GM12878 (cell line): ENCODE measurements around the gene CACNG8. TPM values are rescaled to one million over a fixed set of nuclear protein-coding genes. Genes with fewer than 3 reads are reported as not detected.

Source experiments
- ATAC-seq: fragments of 200-7000 bp; cut with Tn5 transposase; 3 replicates; pipeline ENCODE4 v1.9.1; 2020; ENCODE audit warnings: mild to moderate bottlenecking, moderate library complexity
- BruUV-seq: library from RNA; stranded (reverse); fragments of 400-500 nt; replicated peaks from 2 replicates; lab custom pipeline; 2021; lab: Mats Ljungman, UMichigan
- CTCF ChIA-PET: fragments of 300-600 bp; sonication (Branson Sonifier 250); formaldehyde crosslinking; extraction: SDS; loops from one replicate; lab custom pipeline; 2021; ENCODE audit warnings: inconsistent platforms; lab: Yijun Ruan, JAX
- POLR2A ChIA-PET: fragments of 350-600 bp; formaldehyde crosslinking; extraction: SDS; loops from one replicate; lab custom pipeline; 2021; ENCODE audit warnings: inconsistent platforms; lab: Charles Lee
- RAD21 ChIA-PET: fragments of 300-600 bp; sonication (Branson Sonifier 250); formaldehyde crosslinking; loops from one replicate; lab custom pipeline; 2023; ENCODE audit warnings: antibody characterized with exemption; ENCODE audit not compliant: unreplicated experiment; lab: Charles Lee
- SMC1A ChIA-PET: fragments of 300-600 bp; sonication (Branson Sonifier 250); formaldehyde crosslinking; loops from one replicate; lab custom pipeline; 2023; ENCODE audit not compliant: unreplicated experiment, uncharacterized antibody; lab: Charles Lee
- DNase-seq: peaks from one replicate; pipeline ENCODE4 v3.0.0-alpha.2; 2011; ENCODE audit warnings: low read depth, low spot score
- FAIRE-seq: peaks from 3 replicates; lab custom pipeline; 2011; peaks lifted over from hg19 to GRCh38; lab: Jason Lieb, UNC
- H2AFZ ChIP-seq: 2 replicates; pipeline ENCODE4 v1.6.0; 2011; ENCODE audit warnings: low read depth, low read length, control low read depth; ENCODE audit not compliant: control insufficient read depth
- H3K27ac ChIP-seq: 2 replicates; pipeline ENCODE4 v1.5.1; 2011; ENCODE audit warnings: control low read depth; ENCODE audit not compliant: control insufficient read depth, insufficient read depth
- H3K27me3 ChIP-seq, 2 experiments: replicated peaks in 1 of 2; 2 replicates each; pipeline versions ENCODE4 v1.6.0 to v1.6.1; 2011; ENCODE audit warnings: low read length in 1 of 2; ENCODE audit not compliant: control insufficient read depth in 2 of 2, insufficient read depth in 2 of 2
- H3K36me3 ChIP-seq, 2 experiments: 2 replicates each; pipeline ENCODE4 v1.5.1; 2011; ENCODE audit warnings: low read length in 1 of 2; ENCODE audit not compliant: control insufficient read depth in 2 of 2, insufficient read depth in 2 of 2
- H3K4me1 ChIP-seq: 2 replicates; pipeline ENCODE4 v1.6.1; 2011; ENCODE audit warnings: mild to moderate bottlenecking, low read length, moderate library complexity, mixed read lengths; ENCODE audit not compliant: control insufficient read depth, insufficient read depth
- H3K4me2 ChIP-seq: 2 replicates; pipeline ENCODE4 v1.6.0; 2011; ENCODE audit warnings: control low read depth; ENCODE audit not compliant: control insufficient read depth, insufficient read depth
- H3K4me3 ChIP-seq: fragments of 200-600 bp; sonication (generic); 2 replicates; pipeline ENCODE4 v1.5.1; 2016
- H3K79me2 ChIP-seq: 2 replicates; pipeline ENCODE4 v1.6.0; 2011; ENCODE audit warnings: low read length; ENCODE audit not compliant: control insufficient read depth, insufficient read depth
- H3K9ac ChIP-seq: 2 replicates; pipeline ENCODE4 v1.8.0; 2011; ENCODE audit warnings: low read length, control low read depth, mixed read lengths; ENCODE audit not compliant: control insufficient read depth, insufficient read depth
- H3K9me3 ChIP-seq: replicated peaks from 3 replicates; pipeline ENCODE4 v1.5.1; 2011; ENCODE audit warnings: mild to moderate bottlenecking, low read length; ENCODE audit not compliant: control insufficient read depth, insufficient read depth
- H4K20me1 ChIP-seq: 2 replicates; pipeline ENCODE4 v1.6.0; 2011; ENCODE audit not compliant: control insufficient read depth, insufficient read depth
- ASH2L ChIP-seq: fragments of 300-600, 200-600 bp; sonication (generic); IDR thresholded peaks from 2 replicates; pipeline ENCODE4 v1.6.1; 2017; ENCODE audit warnings: low read depth, mild to moderate bottlenecking, borderline replicate concordance
- CBX5 ChIP-seq: sonication (generic); IDR thresholded peaks from 2 replicates; pipeline ENCODE4 v1.6.1; 2016; ENCODE audit warnings: low read depth, moderate library complexity, mild to moderate bottlenecking, inconsistent platforms
- ESRRA ChIP-seq: IDR thresholded peaks from 2 replicates; pipeline ENCODE4 v1.6.1; 2012; ENCODE audit warnings: mild to moderate bottlenecking, low read length, improper control_type of control experiment
- HSF1 ChIP-seq: fragments of 150-350 bp; IDR thresholded peaks from 2 replicates; pipeline ENCODE4 v1.6.1; 2014; ENCODE audit warnings: mild to moderate bottlenecking, low read depth, low read length
- KDM1A ChIP-seq: fragments of 200-600 bp; sonication (generic); IDR thresholded peaks from 2 replicates; pipeline ENCODE4 v1.6.1; 2016; ENCODE audit warnings: borderline replicate concordance
- MYB ChIP-seq: fragments of 150-350 bp; IDR thresholded peaks from 2 replicates; pipeline ENCODE4 v1.6.1; 2014; ENCODE audit warnings: mild to moderate bottlenecking, low read depth, low read length, borderline replicate concordance
- NR2C2 ChIP-seq: IDR thresholded peaks from 2 replicates; pipeline ENCODE4 v1.6.1; 2011; ENCODE audit warnings: borderline replicate concordance, low read depth; ENCODE audit not compliant: control insufficient read depth, insufficient read length
- SMARCA5 ChIP-seq: fragments of 450-650 bp; IDR thresholded peaks from 2 replicates; pipeline ENCODE4 v1.6.1; 2017; ENCODE audit warnings: mild to moderate bottlenecking
- SUPT20H ChIP-seq: IDR thresholded peaks from 2 replicates; pipeline ENCODE4 v1.6.1; 2011; ENCODE audit warnings: low read depth, mild to moderate bottlenecking, low read length, moderate library complexity, borderline replicate concordance; ENCODE audit not compliant: control insufficient read depth
- ZNF687 ChIP-seq: fragments of 450-650 bp; IDR thresholded peaks from 2 replicates; pipeline ENCODE4 v1.6.1; 2017; ENCODE audit warnings: mild to moderate bottlenecking, moderate library complexity
- ZSCAN29 ChIP-seq: fragments of 450-650 bp; IDR thresholded peaks from 2 replicates; pipeline ENCODE4 v1.6.1; 2017; ENCODE audit warnings: mild to moderate bottlenecking, moderate library complexity
- WGBS: methylation state at CpG from one replicate; pipeline ENCODE4 v1.1.6; 2016; ENCODE audit warnings: low lambda C conversion rate; ENCODE audit not compliant: insufficient replicate concordance, insufficient coverage; ENCODE audit errors: missing lambda C conversion rate; 5-methylcytosine and 5-hydroxymethylcytosine counted together
- in situ Hi-C: fragments of 300-500 bp; cut with MboI; formaldehyde crosslinking; loops from 9 replicates; pipeline ENCODE4 v1.14.3; 2018; ENCODE audit warnings: mixed read lengths
- intact Hi-C: fragments of 100-400 bp; cut with micrococcal nuclease; formaldehyde crosslinking; loops from one replicate; pipeline ENCODE4 v1.14.2; 2022; ENCODE audit not compliant: unreplicated experiment
- polyA plus RNA-seq, 11 experiments: library from polyadenylated mRNA; depleted of rRNA in 4 of 11; unstranded in 6 of 11; stranded (reverse) in 5 of 11; fragments of >200 nt; fragmentation: Nextera tagmentation in 4 of 11; fragmentation: Illumina TruSeq in 1 of 11; extraction: Ambion mirVana in 4 of 11; extraction: Trizol in 1 of 11; gene quantifications; 1 replicate in 1 of 11; 2 replicates in 10 of 11; pipeline versions ENCODE4 v1.2.1 to v1.2.3, GENCODE V29; 2011 to 2016; ENCODE audit warnings: inconsistent platforms in 2 of 11, missing spikeins in 2 of 11, low read depth in 1 of 11
- total RNA-seq, 4 experiments: library from RNA; depleted of rRNA in 3 of 4; stranded (reverse); fragments of >200 nt in 3 of 4; fragmentation: Illumina TruSeq in 1 of 4; extraction: Trizol in 1 of 4; gene quantifications; 2 replicates each; pipeline versions ENCODE4 v1.2.1 to v1.2.3, GENCODE V29; 2013 to 2021
- TF ChIP-seq, protein P1 (sequence below): fragments of 450-650 bp; formaldehyde crosslinking; IDR thresholded peaks from 2 replicates; pipeline ENCODE4 v1.5.0; 2022; ENCODE audit warnings: mild to moderate bottlenecking, missing genetic modification characterization
- TF ChIP-seq, protein P2 (sequence below): fragments of 450-650 bp; IDR thresholded peaks from 2 replicates; pipeline ENCODE4 v1.6.1; 2014; ENCODE audit warnings: mild to moderate bottlenecking

The CACNG8 gene
- total and polyA plus RNA-seq, 10 of the 15 experiments (the other 5 are each of a cell fraction or from before 2014, with no cell fraction given) = not detected

- CTCF ChIA-PET = no interaction called here
- no peaks in the 10 kb centered on the region for H3K36me3 ChIP-seq
- no peak overlapping the region for H3K9ac ChIP-seq
- ATAC-seq (no peak), DNase-seq (no peak), FAIRE-seq (no peak)
- no peaks in the 10 kb centered on the region for H3K27me3 ChIP-seq
- intact Hi-C loops (no loop called here), in situ Hi-C loops (no loop called here)
- 32% methylated on average over 6 of the region's 6 CpGs for WGBS
- H3K27ac ChIP-seq = no peak overlapping the region
- no TSS peak for BruUV-seq
- no peaks in the 10 kb centered on the region for H3K4me1 ChIP-seq
- no peak overlapping the region for H2AFZ ChIP-seq
- no peaks in the 10 kb centered on the region; the same call in 2 of the 3 replicates for H3K9me3 ChIP-seq
- H3K4me2 ChIP-seq = no peak overlapping the region
- TF ChIP-seq SMARCA5 (no peak), KDM1A (no peak), ZSCAN29 (no peak), ZNF687 (no peak), CBX5 (no peak), HSF1 (no peak), ESRRA (no peak), ASH2L (no peak), SUPT20H (no peak), NR2C2 (no peak), MYB (no peak)
- TF ChIP-seq, protein P1, sequence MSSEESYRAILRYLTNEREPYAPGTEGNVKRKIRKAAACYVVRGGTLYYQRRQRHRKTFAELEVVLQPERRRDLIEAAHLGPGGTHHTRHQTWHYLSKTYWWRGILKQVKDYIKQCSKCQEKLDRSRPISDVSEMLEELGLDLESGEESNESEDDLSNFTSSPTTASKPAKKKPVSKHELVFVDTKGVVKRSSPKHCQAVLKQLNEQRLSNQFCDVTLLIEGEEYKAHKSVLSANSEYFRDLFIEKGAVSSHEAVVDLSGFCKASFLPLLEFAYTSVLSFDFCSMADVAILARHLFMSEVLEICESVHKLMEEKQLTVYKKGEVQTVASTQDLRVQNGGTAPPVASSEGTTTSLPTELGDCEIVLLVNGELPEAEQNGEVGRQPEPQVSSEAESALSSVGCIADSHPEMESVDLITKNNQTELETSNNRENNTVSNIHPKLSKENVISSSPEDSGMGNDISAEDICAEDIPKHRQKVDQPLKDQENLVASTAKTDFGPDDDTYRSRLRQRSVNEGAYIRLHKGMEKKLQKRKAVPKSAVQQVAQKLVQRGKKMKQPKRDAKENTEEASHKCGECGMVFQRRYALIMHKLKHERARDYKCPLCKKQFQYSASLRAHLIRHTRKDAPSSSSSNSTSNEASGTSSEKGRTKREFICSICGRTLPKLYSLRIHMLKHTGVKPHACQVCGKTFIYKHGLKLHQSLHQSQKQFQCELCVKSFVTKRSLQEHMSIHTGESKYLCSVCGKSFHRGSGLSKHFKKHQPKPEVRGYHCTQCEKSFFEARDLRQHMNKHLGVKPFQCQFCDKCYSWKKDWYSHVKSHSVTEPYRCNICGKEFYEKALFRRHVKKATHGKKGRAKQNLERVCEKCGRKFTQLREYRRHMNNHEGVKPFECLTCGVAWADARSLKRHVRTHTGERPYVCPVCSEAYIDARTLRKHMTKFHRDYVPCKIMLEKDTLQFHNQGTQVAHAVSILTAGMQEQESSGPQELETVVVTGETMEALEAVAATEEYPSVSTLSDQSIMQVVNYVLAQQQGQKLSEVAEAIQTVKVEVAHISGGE (CRISPR knock-in tag) = no peak
- TF ChIP-seq, protein P2, sequence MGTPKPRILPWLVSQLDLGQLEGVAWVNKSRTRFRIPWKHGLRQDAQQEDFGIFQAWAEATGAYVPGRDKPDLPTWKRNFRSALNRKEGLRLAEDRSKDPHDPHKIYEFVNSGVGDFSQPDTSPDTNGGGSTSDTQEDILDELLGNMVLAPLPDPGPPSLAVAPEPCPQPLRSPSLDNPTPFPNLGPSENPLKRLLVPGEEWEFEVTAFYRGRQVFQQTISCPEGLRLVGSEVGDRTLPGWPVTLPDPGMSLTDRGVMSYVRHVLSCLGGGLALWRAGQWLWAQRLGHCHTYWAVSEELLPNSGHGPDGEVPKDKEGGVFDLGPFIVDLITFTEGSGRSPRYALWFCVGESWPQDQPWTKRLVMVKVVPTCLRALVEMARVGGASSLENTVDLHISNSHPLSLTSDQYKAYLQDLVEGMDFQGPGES = no peak
- POLR2A ChIA-PET = no interaction called here
- H4K20me1 ChIP-seq = no peaks in the 10 kb centered on the region
- no peak overlapping the region for H3K4me3 ChIP-seq
- RAD21 ChIA-PET = no interaction called here
- SMC1A ChIA-PET = no interaction called here
- H3K79me2 ChIP-seq = no peaks in the 10 kb centered on the region
Measured at GRCh38 chr19:53988981-53989380, 26.2 kb downstream of the CACNG8 start.
